ENCODE data around the gene GNG12. TPM values are rescaled to one million over a fixed set of nuclear protein-coding genes. Genes with fewer than 3 reads are reported as not detected.

GNG12 gene
- total RNA-seq, 1 experiment from 2014 or later: 14.3 TPM

DNA sequence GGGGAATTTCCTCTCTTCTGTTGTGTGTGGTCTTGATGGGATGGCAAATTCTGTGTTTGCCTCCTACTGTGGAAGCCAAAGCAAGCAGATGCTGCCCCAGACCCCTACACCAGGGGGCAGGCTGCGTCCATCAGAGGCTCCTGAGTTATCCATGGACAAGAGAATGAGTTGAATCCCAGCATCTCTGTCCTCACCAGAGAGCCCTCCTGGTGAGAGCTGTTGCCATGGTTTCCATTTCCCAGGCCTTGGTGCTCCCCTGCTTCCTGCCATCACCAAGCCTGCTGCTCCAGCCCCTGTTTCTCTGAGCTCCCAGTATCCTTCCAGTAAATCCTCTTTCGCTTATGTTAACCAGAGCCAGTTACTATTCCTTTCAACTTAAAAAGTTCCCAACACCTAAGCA lies 20.4 kb upstream of the GNG12 start:
- H2AK5ac ChIP-seq (ENCODE audit: insufficient read length, low read length): no peak overlapping the region
- H3K14ac ChIP-seq (ENCODE audit: insufficient read depth, low read length): no peak overlapping the region
- peaks cover 1% of the 10 kb centered on the region; the same call in 1 of the 2 replicates for H3K27me3 Mint-ChIP-seq (ENCODE audit: low read depth)
- H2BK15ac ChIP-seq (ENCODE audit: low read depth, low read length): no peak overlapping the region
- no peak overlapping the region for H3K4ac ChIP-seq (ENCODE audit: low read depth, low read length)
- H3K27ac ChIP-seq (ENCODE audit: insufficient read length, low read depth, low read length): no peak overlapping the region
- H3K4me2 ChIP-seq (ENCODE audit: insufficient read depth, insufficient read length, low read length): no peak overlapping the region
- H3K27ac Mint-ChIP-seq: no peak overlapping the region
- H3K36me3 Mint-ChIP-seq (ENCODE audit: insufficient read depth in 1 of 3, low read depth in 3 of 3): no peaks in the 10 kb centered on the region
- peak; percentile 95 for DNase-seq
- no peak overlapping the region for H2BK5ac ChIP-seq (ENCODE audit: insufficient read length, low read length)
- H3K9ac ChIP-seq (ENCODE audit: extremely low read depth, insufficient read length, low read length): no peak overlapping the region
- H4K20me1 ChIP-seq (ENCODE audit: control insufficient read depth, insufficient read depth, insufficient read length): no peaks in the 10 kb centered on the region
- H2BK20ac ChIP-seq (ENCODE audit: low read depth, low read length, poor library complexity, severe bottlenecking): no peak overlapping the region
- H2BK12ac ChIP-seq (ENCODE audit: insufficient read length, low read depth, low read length): no peak overlapping the region
- no peak overlapping the region for H3K56ac ChIP-seq (ENCODE audit: insufficient read length, low read depth, low read length)
- no peaks in the 10 kb centered on the region for H3K27me3 ChIP-seq (ENCODE audit: insufficient read depth, low read length)
- H3T11ph ChIP-seq (ENCODE audit: low read length): no peak overlapping the region
- TF ChIP-seq, protein P1, sequence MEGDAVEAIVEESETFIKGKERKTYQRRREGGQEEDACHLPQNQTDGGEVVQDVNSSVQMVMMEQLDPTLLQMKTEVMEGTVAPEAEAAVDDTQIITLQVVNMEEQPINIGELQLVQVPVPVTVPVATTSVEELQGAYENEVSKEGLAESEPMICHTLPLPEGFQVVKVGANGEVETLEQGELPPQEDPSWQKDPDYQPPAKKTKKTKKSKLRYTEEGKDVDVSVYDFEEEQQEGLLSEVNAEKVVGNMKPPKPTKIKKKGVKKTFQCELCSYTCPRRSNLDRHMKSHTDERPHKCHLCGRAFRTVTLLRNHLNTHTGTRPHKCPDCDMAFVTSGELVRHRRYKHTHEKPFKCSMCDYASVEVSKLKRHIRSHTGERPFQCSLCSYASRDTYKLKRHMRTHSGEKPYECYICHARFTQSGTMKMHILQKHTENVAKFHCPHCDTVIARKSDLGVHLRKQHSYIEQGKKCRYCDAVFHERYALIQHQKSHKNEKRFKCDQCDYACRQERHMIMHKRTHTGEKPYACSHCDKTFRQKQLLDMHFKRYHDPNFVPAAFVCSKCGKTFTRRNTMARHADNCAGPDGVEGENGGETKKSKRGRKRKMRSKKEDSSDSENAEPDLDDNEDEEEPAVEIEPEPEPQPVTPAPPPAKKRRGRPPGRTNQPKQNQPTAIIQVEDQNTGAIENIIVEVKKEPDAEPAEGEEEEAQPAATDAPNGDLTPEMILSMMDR (conservative IDR thresholded peaks at IDR 0.05): peak; percentile 95
- H3K18ac ChIP-seq (ENCODE audit: insufficient read length, low read depth, low read length): no peak overlapping the region
- H2AFZ ChIP-seq (ENCODE audit: low read length): no peak overlapping the region
- no peak overlapping the region for H4K8ac ChIP-seq (replicated peaks; ENCODE audit: insufficient read length, low read depth, low read length)
- no peak overlapping the region for H3K23ac ChIP-seq (ENCODE audit: insufficient read length, low read depth, low read length)
- H4K5ac ChIP-seq (ENCODE audit: insufficient read length, low read depth, low read length): no peak overlapping the region
- H4K91ac ChIP-seq (ENCODE audit: insufficient read length, low read depth, low read length): no peak overlapping the region
- WGBS (ENCODE audit: extremely low coverage, insufficient read length, low lambda C conversion rate): no CpG with 5 or more reads among the region's 2 CpGs
- H3K9me3 ChIP-seq (ENCODE audit: control insufficient read depth, low read depth, low read length): no peaks in the 10 kb centered on the region
- H3K23me2 ChIP-seq (ENCODE audit: insufficient read length, low read depth, low read length, poor library complexity, severe bottlenecking): no peaks in the 10 kb centered on the region
- H3K4me3 Mint-ChIP-seq: no peak overlapping the region
- H3K4me1 ChIP-seq (ENCODE audit: insufficient read depth, low read length): no peaks in the 10 kb centered on the region
- peaks cover 3 to 5% of the 10 kb centered on the region in 2 experiments; a peak in 3 of 4 replicates for H3K4me1 Mint-ChIP-seq
- no peaks in the 10 kb centered on the region for H3K79me2 ChIP-seq (ENCODE audit: insufficient read depth, low read length)
- H3K79me1 ChIP-seq (ENCODE audit: insufficient read depth, low read depth, low read length, poor library complexity, severe bottlenecking): no peaks in the 10 kb centered on the region
- H2BK120ac ChIP-seq (ENCODE audit: low read depth, low read length, poor library complexity, severe bottlenecking): no peak overlapping the region
- H3K9me3 Mint-ChIP-seq: no peaks in the 10 kb centered on the region

Measured in H9 (cell line).